H1 (cell line): ENCODE measurements around the gene PSKH1. TPM values are rescaled to one million over a fixed set of nuclear protein-coding genes. Genes with fewer than 3 reads are reported as not detected.

Source experiments
- CTCF ChIA-PET: fragments of 300-600 bp; sonication (Branson Sonifier 250); formaldehyde crosslinking; loops from one replicate; lab custom pipeline; 2021; ENCODE audit not compliant: partially characterized antibody; lab: Charles Lee
- POLR2A ChIA-PET: fragments of 300-600 bp; sonication (Branson Sonifier 250); formaldehyde crosslinking; loops from one replicate; lab custom pipeline; 2021; ENCODE audit warnings: inconsistent platforms; ENCODE audit not compliant: partially characterized antibody; lab: Charles Lee
- DNase-seq, 2 experiments: peaks; one replicate each; pipeline versions ENCODE4 v3.0.0 to v3.0.0-alpha.2; 2010 to 2022; ENCODE audit warnings: low spot score in 2 of 2, low read depth in 1 of 2, mixed read lengths in 1 of 2
- FAIRE-seq: peaks from 2 replicates; lab custom pipeline; 2011; peaks lifted over from hg19 to GRCh38; lab: Jason Lieb, UNC
- H2AFZ ChIP-seq: 2 replicates; pipeline ENCODE4 v1.8.1; 2012; ENCODE audit warnings: low read length, inconsistent platforms
- H2AK5ac ChIP-seq: 2 replicates; pipeline ENCODE4 v1.6.1; 2013; ENCODE audit warnings: low read depth, low read length
- H2BK120ac ChIP-seq: replicated peaks from 2 replicates; pipeline ENCODE3; 2013; ENCODE audit warnings: low read depth, low read length, inconsistent platforms
- H2BK12ac ChIP-seq: 2 replicates; pipeline ENCODE4 v1.6.1; 2013; ENCODE audit warnings: low read depth, low read length
- H2BK15ac ChIP-seq: 2 replicates; pipeline ENCODE4 v1.6.1; 2013; ENCODE audit warnings: low read length
- H2BK20ac ChIP-seq: 2 replicates; pipeline ENCODE4 v1.6.1; 2013; ENCODE audit warnings: low read length
- H2BK5ac ChIP-seq: 2 replicates; pipeline ENCODE4 v1.6.1; 2013; ENCODE audit warnings: low read depth, low read length
- H3K14ac ChIP-seq: 2 replicates; pipeline ENCODE4 v1.6.1; 2013; ENCODE audit warnings: inconsistent platforms; ENCODE audit not compliant: insufficient read length
- H3K18ac ChIP-seq: 2 replicates; pipeline ENCODE4 v1.6.1; 2013; ENCODE audit warnings: low read length; ENCODE audit errors: extremely low read depth
- H3K23ac ChIP-seq: 2 replicates; pipeline ENCODE4 v1.6.1; 2013; ENCODE audit warnings: inconsistent platforms; ENCODE audit not compliant: insufficient read length
- H3K23me2 ChIP-seq: 2 replicates; pipeline ENCODE4 v1.6.1; 2013; ENCODE audit warnings: low read depth, low read length
- H3K27ac ChIP-seq: 2 replicates; pipeline ENCODE4 v1.6.1; 2011; ENCODE audit warnings: low read depth, low read length, inconsistent platforms
- H3K27me3 ChIP-seq, 4 experiments: replicated peaks in 1 of 4; 1 replicate in 1 of 4; 2 replicates in 3 of 4; pipeline versions ENCODE4 v1.6.1 to v1.8.1; 2011 to 2013; ENCODE audit warnings: low read length in 3 of 4, mild to moderate bottlenecking in 3 of 4, inconsistent platforms in 2 of 4, mixed read lengths in 2 of 4, moderate library complexity in 1 of 4; ENCODE audit not compliant: control insufficient read depth in 3 of 4, insufficient read depth in 3 of 4; ENCODE audit errors: extremely low read depth in 1 of 4
- H3K36me3 ChIP-seq, 4 experiments: 2 replicates each; pipeline versions ENCODE4 v1.6.1 to v1.8.1; 2011 to 2013; ENCODE audit warnings: mild to moderate bottlenecking in 4 of 4, low read length in 3 of 4, moderate library complexity in 2 of 4, control low read depth in 1 of 4, inconsistent platforms in 1 of 4; ENCODE audit not compliant: insufficient read depth in 4 of 4, control insufficient read depth in 2 of 4
- H3K4ac ChIP-seq: replicated peaks from 2 replicates; pipeline ENCODE3; 2013; ENCODE audit warnings: low read length, low read depth, mixed read lengths, inconsistent platforms; ENCODE audit not compliant: insufficient read length
- H3K4me1 ChIP-seq, 4 experiments: replicated peaks in 1 of 4; 1 replicate in 1 of 4; 2 replicates in 3 of 4; pipeline versions ENCODE4 v1.6.1 to v1.8.1; 2011 to 2013; ENCODE audit warnings: low read length in 3 of 4, inconsistent platforms in 2 of 4, mixed read lengths in 1 of 4; ENCODE audit not compliant: insufficient read depth in 4 of 4, control insufficient read depth in 3 of 4
- H3K4me2 ChIP-seq, 2 experiments: 2 replicates each; pipeline versions ENCODE4 v1.6.1 to v1.8.1; 2011 to 2013; ENCODE audit warnings: low read depth in 2 of 2, low read length in 2 of 2, control low read depth in 1 of 2, inconsistent platforms in 1 of 2, mild to moderate bottlenecking in 1 of 2; ENCODE audit not compliant: insufficient read depth in 1 of 2
- H3K4me3 ChIP-seq, 4 experiments: fragments of 200-600, 300-600 bp in 1 of 4; sonication (generic), shearing (Covaris generic), sonication (Bioruptor Twin) in 1 of 4; 2 replicates each; pipeline versions ENCODE4 v1.5.1 to v1.8.1; 2011 to 2016; ENCODE audit warnings: low read length in 4 of 4, low read depth in 3 of 4, control low read depth in 2 of 4, inconsistent platforms in 2 of 4, mild to moderate bottlenecking in 2 of 4, mixed read lengths in 1 of 4, moderate library complexity in 1 of 4; ENCODE audit not compliant: insufficient read depth in 2 of 4; ENCODE audit errors: extremely low read depth in 1 of 4
- H3K56ac ChIP-seq: replicated peaks from 2 replicates; pipeline ENCODE3; 2013; ENCODE audit warnings: low read depth, mild to moderate bottlenecking, mixed read lengths, low read length, inconsistent platforms; ENCODE audit not compliant: insufficient read length
- H3K79me1 ChIP-seq: 2 replicates; pipeline ENCODE4 v1.6.1; 2013; ENCODE audit warnings: low read depth, low read length, control low read depth
- H3K79me2 ChIP-seq, 2 experiments: 2 replicates each; pipeline versions ENCODE4 v1.6.1 to v1.8.1; 2012 to 2013; ENCODE audit warnings: low read length in 2 of 2, mild to moderate bottlenecking in 2 of 2, inconsistent platforms in 1 of 2; ENCODE audit not compliant: insufficient read depth in 2 of 2, control insufficient read depth in 1 of 2
- H3K9ac ChIP-seq, 4 experiments: replicated peaks in 1 of 4; 1 replicate in 1 of 4; 2 replicates in 3 of 4; pipeline versions ENCODE4 v1.6.1 to v1.8.1; 2011 to 2013; ENCODE audit warnings: low read depth in 3 of 4, low read length in 3 of 4, control low read depth in 2 of 4, mild to moderate bottlenecking in 2 of 4, moderate library complexity in 2 of 4, inconsistent platforms in 1 of 4; ENCODE audit errors: extremely low read depth in 1 of 4
- H3K9me3 ChIP-seq, 2 experiments: 2 replicates each; pipeline versions ENCODE4 v1.6.1 to v1.8.1; 2012 to 2013; ENCODE audit warnings: mild to moderate bottlenecking in 2 of 2, moderate library complexity in 2 of 2, control low read depth in 1 of 2, inconsistent platforms in 1 of 2, low read depth in 1 of 2, low read length in 1 of 2, mixed read lengths in 1 of 2; ENCODE audit not compliant: insufficient read depth in 2 of 2
- H4K20me1 ChIP-seq, 2 experiments: replicated peaks in 1 of 2; 2 replicates each; pipeline versions ENCODE3 to v1.8.1; 2011 to 2013; ENCODE audit warnings: inconsistent platforms in 2 of 2, low read length in 2 of 2, mild to moderate bottlenecking in 1 of 2; ENCODE audit not compliant: insufficient read depth in 2 of 2, control insufficient read depth in 1 of 2
- H4K5ac ChIP-seq: 2 replicates; pipeline ENCODE4 v1.6.1; 2013; ENCODE audit warnings: low read length, low read depth, mixed read lengths, inconsistent platforms; ENCODE audit not compliant: insufficient read length
- H4K8ac ChIP-seq: 2 replicates; pipeline ENCODE4 v1.8.0; 2013; ENCODE audit warnings: mild to moderate bottlenecking, moderate library complexity, low read length, inconsistent platforms; ENCODE audit not compliant: insufficient read depth; ENCODE audit errors: extremely low read depth
- H4K91ac ChIP-seq: replicated peaks from 2 replicates; pipeline ENCODE3; 2013; ENCODE audit warnings: low read length, mixed read lengths, inconsistent platforms; ENCODE audit not compliant: insufficient read length
- GABPA ChIP-seq: IDR thresholded peaks from 2 replicates; pipeline ENCODE4 v1.6.1; 2011; ENCODE audit warnings: mild to moderate bottlenecking, low read length, moderate library complexity, borderline replicate concordance; ENCODE audit not compliant: insufficient read depth
- KDM1A ChIP-seq: fragments of 200-600, 300-600 bp; sonication (generic); IDR thresholded peaks from 2 replicates; pipeline ENCODE4 v1.7.1; 2016; ENCODE audit warnings: mild to moderate bottlenecking, low read length, borderline replicate concordance
- MAFK ChIP-seq: IDR thresholded peaks from 2 replicates; pipeline ENCODE4 v1.6.1; 2012; ENCODE audit warnings: low read depth, mild to moderate bottlenecking, improper control_type of control experiment, low read length
- SIN3A ChIP-seq, 2 experiments: IDR thresholded peaks in 1 of 2; conservative IDR thresholded peaks in 1 of 2; 2 replicates each; pipeline ENCODE4 v1.6.1; 2011 to 2012; ENCODE audit warnings: low read length in 2 of 2, improper control_type of control experiment in 1 of 2, low read depth in 1 of 2, mild to moderate bottlenecking in 1 of 2
- TAF7 ChIP-seq: optimal IDR thresholded peaks from 2 replicates; pipeline ENCODE3; 2011; ENCODE audit warnings: low read depth, mild to moderate bottlenecking, inconsistent platforms, low read length, moderate library complexity, borderline replicate concordance
- TBP ChIP-seq: IDR thresholded peaks from 2 replicates; pipeline ENCODE4 v1.6.1; 2011; ENCODE audit warnings: low read depth, low read length, improper control_type of control experiment
- WGBS, 2 experiments: shearing (Covaris generic) in 1 of 2; methylation state at CpG; one replicate each; pipeline versions ENCODE4 v1.1.6 to v1.1.7; 2013 to 2015; ENCODE audit warnings: low lambda C conversion rate in 2 of 2, mixed read lengths in 2 of 2, inconsistent platforms in 1 of 2, low coverage in 1 of 2, missing lambda C conversion rate in 1 of 2; ENCODE audit not compliant: insufficient replicate concordance in 2 of 2, insufficient coverage in 1 of 2, insufficient read length in 1 of 2; ENCODE audit errors: extremely low coverage in 1 of 2, missing lambda C conversion rate in 1 of 2; 5-methylcytosine and 5-hydroxymethylcytosine counted together
- polyA plus RNA-seq, 7 experiments: library from polyadenylated mRNA; depleted of rRNA in 3 of 7; stranded (reverse) in 5 of 7; unstranded in 2 of 7; fragments of >200 nt in 5 of 7; fragments of 200-250 nt in 2 of 7; gene quantifications; 1 replicate in 5 of 7; 2 replicates in 1 of 7; 4 replicates in 1 of 7; pipeline versions ENCODE4 v1.2.1 to v1.2.3, GENCODE V29; 2011 to 2013; ENCODE audit warnings: missing spikeins in 2 of 7, mixed read lengths in 2 of 7
- total RNA-seq: library from RNA; stranded (reverse); fragmentation: NEBNext Ultra II Directional; extraction: Animal tissue kit (Norgen Biotek cat#: 25700); gene quantifications from 2 replicates; pipeline ENCODE4 v1.2.1, GENCODE V29; 2021
- TF ChIP-seq, protein P1 (sequence below): IDR thresholded peaks from 2 replicates; pipeline ENCODE4 v1.6.1; 2012; ENCODE audit warnings: inconsistent platforms

The PSKH1 gene
- total and polyA plus RNA-seq, 2 of the 8 experiments (the other 6 are each of a cell fraction or from before 2014, with no cell fraction given) = 24.8 to 51.0 TPM

GRCh38 chr16:67968400-67969253 lies 75.6 kb downstream of the PSKH1 start, which contains the start of gene SLC12A4:
Gene SLC12A4, minus strand, starts transcription at chr16:67968637. Its CDS starts 84 bp downstream, at chr16:67968553.
- 9% methylated on average over 29 of the region's 78 CpGs; no CpG with 5 or more reads in 1 of the 2 experiments for WGBS, 2 experiments
- FAIRE-seq (no peak), DNase-seq (peak in 1 of 2 experiments; percentile 88)
- Histone ChIP-seq H3K9ac (peak within 1 kb of the TSS; percentile 2 to 68 (median 26); a peak in 5 of 7 replicates), H3K27ac (no peak within 1 kb of the TSS), H4K91ac (peak within 1 kb of the TSS; percentile 98), H3K79me2 (peaks cover 0 to 4% of the 10 kb centered on the region in 2 experiments; a peak in 2 of 4 replicates), H3K36me3 (no peaks in the 10 kb centered on the region), H3K4me1 (peaks cover 6 to 25% (median 19%) of the 10 kb centered on the region in 4 experiments), H4K20me1 (peaks cover 0 to 16% of the 10 kb centered on the region in 2 experiments), H3K9me3 (no peaks in the 10 kb centered on the region), H3K4ac (peak within 1 kb of the TSS; percentile 15), H2AK5ac (no peak within 1 kb of the TSS), H2BK15ac (peak within 1 kb of the TSS; percentile 92; the same call in 1 of the 2 replicates), H2BK20ac (no peak within 1 kb of the TSS), H4K5ac (peak within 1 kb of the TSS; percentile 29), H3K23me2 (peaks cover 7% of the 10 kb centered on the region; the same call in 1 of the 2 replicates), H3K18ac (peak within 1 kb of the TSS; percentile 83), H2AFZ (no peak within 1 kb of the TSS; the same call in 1 of the 2 replicates), H3K27me3 (no peaks in the 10 kb centered on the region), H3K14ac (no peak within 1 kb of the TSS), H3K4me2 (peak within 1 kb of the TSS; percentile 75 to 77), H3K4me3 (peak within 1 kb of the TSS; percentile 48 to 67 (median 64)), H2BK12ac (peak within 1 kb of the TSS; percentile 80; the same call in 1 of the 2 replicates), H4K8ac (peak within 1 kb of the TSS; percentile 84), H2BK5ac (peak within 1 kb of the TSS; percentile 75; the same call in 1 of the 2 replicates), H3K56ac (peak within 1 kb of the TSS; percentile 70), H3K23ac (no peak within 1 kb of the TSS), H3K79me1 (peaks cover 18% of the 10 kb centered on the region; the same call in 1 of the 2 replicates), H2BK120ac (no peak within 1 kb of the TSS)
- ChIA-PET CTCF (interaction anchor here (0.6 to 10.9 kb wide), 8 partner anchors 9 to 72 kb away, joined by 3 to 90 read pairs (median 8); partner anchors contain the start of genes DPEP3 and LCAT), POLR2A (interaction anchor here (0.6 to 2.8 kb wide), 7 partner anchors 8 to 82 kb away, joined by 3 to 8 read pairs (median 4); partner anchors contain the start of genes DDX28 and DUS2)
- TF ChIP-seq KDM1A = peak; percentile 98
- TF ChIP-seq TAF7 = no peak
- TF ChIP-seq MAFK = no peak
- TF ChIP-seq TBP = no peak; the same call in 1 of the 2 replicates
- 0 out of 4 replicates have a peak, but pooled peaks of 1 of the 2 experiments have one; percentile 61 for TF ChIP-seq SIN3A (conservative IDR thresholded peaks at IDR 0.05 in 1 of 2, IDR thresholded peaks at IDR 0.05 in 1 of 2; ENCODE audit: low read depth in 1 of 2, low read length in 2 of 2)
- TF ChIP-seq, protein P1, sequence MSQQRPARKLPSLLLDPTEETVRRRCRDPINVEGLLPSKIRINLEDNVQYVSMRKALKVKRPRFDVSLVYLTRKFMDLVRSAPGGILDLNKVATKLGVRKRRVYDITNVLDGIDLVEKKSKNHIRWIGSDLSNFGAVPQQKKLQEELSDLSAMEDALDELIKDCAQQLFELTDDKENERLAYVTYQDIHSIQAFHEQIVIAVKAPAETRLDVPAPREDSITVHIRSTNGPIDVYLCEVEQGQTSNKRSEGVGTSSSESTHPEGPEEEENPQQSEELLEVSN = peak; percentile 16; the same call in 1 of the 2 replicates
- 0 out of 2 replicates have a peak, but pooled peaks have one; percentile 29 for TF ChIP-seq GABPA
